ENCODE data around the gene KLK15. TPM values are rescaled to one million over a fixed set of nuclear protein-coding genes. Genes with fewer than 3 reads are reported as not detected.

KLK15 gene
- total RNA-seq, 2 experiments from 2014 or later, result not detected

GRCh38 chr19:50857366-50857765 lies 24.0 kb upstream of the KLK15 start:
- Histone ChIP-seq H3K4me1 (ENCODE audit: insufficient read depth, low read length) (no peaks in the 10 kb centered on the region), H3K4me3 (ENCODE audit: low read length) (no peak overlapping the region), H3K27ac (ENCODE audit: low read depth in 1 of 2, low read length in 2 of 2) (no peak overlapping the region), H3K9me3 (ENCODE audit: control insufficient read depth in 1 of 2, insufficient read depth in 1 of 2, low read length in 2 of 2) (no peaks in the 10 kb centered on the region), H3K36me3 (ENCODE audit: insufficient read depth, low read length) (no peaks in the 10 kb centered on the region), H3K27me3 (ENCODE audit: control insufficient read depth in 1 of 2, insufficient read depth in 2 of 2, low read length in 2 of 2) (peaks cover 16 to 53% of the 10 kb centered on the region in 2 experiments)
- H3K4me1 Mint-ChIP-seq (ENCODE audit: low read depth), result no peaks in the 10 kb centered on the region
- H3K36me3 Mint-ChIP-seq (ENCODE audit: low read depth), result no peaks in the 10 kb centered on the region
- TF ChIP-seq CTCF (IDR thresholded peaks at IDR 0.05), result no peak
- peaks cover 6% of the 10 kb centered on the region for H3K9me3 Mint-ChIP-seq
- CTCF ChIA-PET, result no interaction called here
- POLR2A ChIA-PET, result no interaction called here
- H3K27me3 Mint-ChIP-seq, result peaks cover 75% of the 10 kb centered on the region
- no peak for DNase-seq
- no peak for ATAC-seq (ENCODE audit: poor library complexity)
- no peak overlapping the region for H3K4me3 Mint-ChIP-seq
- intact Hi-C loops (cut with DNase I, micrococcal nuclease), result no loop called here
- H3K27ac Mint-ChIP-seq, result no peak overlapping the region

GRCh38 chr19:50854636-50855410 lies 21.4 kb upstream of the KLK15 start, which contains the start of gene KLK3:
KLK3 (plus strand) TSS chr19:50854915; CDS start chr19:50854956, 41 bp downstream.
- POLR2A ChIA-PET, result no interaction called here
- Mint-ChIP-seq H3K27me3 (peaks cover 80% of the 10 kb centered on the region), H3K4me3 (no peak within 1 kb of the TSS), H3K4me1 (ENCODE audit: low read depth) (no peaks in the 10 kb centered on the region), H3K36me3 (ENCODE audit: low read depth) (no peaks in the 10 kb centered on the region), H3K27ac (no peak within 1 kb of the TSS), H3K9me3 (no peaks in the 10 kb centered on the region)
- ATAC-seq (ENCODE audit: poor library complexity) (no peak), DNase-seq (no peak)
- Histone ChIP-seq H3K27ac (ENCODE audit: low read depth in 1 of 2, low read length in 2 of 2) (no peak within 1 kb of the TSS), H3K36me3 (ENCODE audit: insufficient read depth, low read length) (no peaks in the 10 kb centered on the region), H3K4me3 (ENCODE audit: low read length) (no peak within 1 kb of the TSS), H3K27me3 (ENCODE audit: control insufficient read depth in 1 of 2, insufficient read depth in 2 of 2, low read length in 2 of 2) (peaks cover 19 to 43% of the 10 kb centered on the region in 2 experiments), H3K9me3 (ENCODE audit: control insufficient read depth in 1 of 2, insufficient read depth in 1 of 2, low read length in 2 of 2) (no peaks in the 10 kb centered on the region), H3K4me1 (ENCODE audit: insufficient read depth, low read length) (no peaks in the 10 kb centered on the region)
- intact Hi-C loops (cut with DNase I, micrococcal nuclease), result no loop called here
- CTCF ChIA-PET, result no interaction called here
- no peak for TF ChIP-seq CTCF (IDR thresholded peaks at IDR 0.05)

DNA sequence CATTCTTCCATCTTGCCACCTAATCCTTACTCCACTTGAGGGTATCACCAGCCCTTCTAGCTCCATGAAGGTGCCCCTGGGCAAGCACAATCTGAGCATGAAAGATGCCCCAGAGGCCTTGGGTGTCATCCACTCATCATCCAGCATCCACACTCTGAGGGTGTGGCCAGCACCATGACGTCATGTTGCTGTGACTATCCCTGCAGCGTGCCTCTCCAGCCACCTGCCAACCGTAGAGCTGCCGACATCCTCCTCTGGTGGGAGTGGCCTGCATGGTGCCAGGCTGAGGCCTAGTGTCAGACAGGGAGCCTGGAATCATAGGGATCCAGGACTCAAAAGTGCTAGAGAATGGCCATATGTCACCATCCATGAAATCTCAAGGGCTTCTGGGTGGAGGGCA lies 18.2 kb upstream of the KLK15 start:
- Histone ChIP-seq H3K36me3 (ENCODE audit: insufficient read depth, low read length) (no peaks in the 10 kb centered on the region), H3K9me3 (ENCODE audit: control insufficient read depth in 1 of 2, insufficient read depth in 1 of 2, low read length in 2 of 2) (no peaks in the 10 kb centered on the region), H3K4me3 (ENCODE audit: low read length) (no peak overlapping the region), H3K27ac (ENCODE audit: low read depth in 1 of 2, low read length in 2 of 2) (no peak overlapping the region), H3K27me3 (ENCODE audit: control insufficient read depth in 1 of 2, insufficient read depth in 2 of 2, low read length in 2 of 2) (peaks cover 12 to 22% of the 10 kb centered on the region in 2 experiments), H3K4me1 (ENCODE audit: insufficient read depth, low read length) (no peaks in the 10 kb centered on the region)
- ChIA-PET POLR2A (no interaction called here), CTCF (no interaction called here)
- no peak for TF ChIP-seq CTCF (IDR thresholded peaks at IDR 0.05)
- Mint-ChIP-seq H3K9me3 (no peaks in the 10 kb centered on the region), H3K27me3 (peaks cover 72% of the 10 kb centered on the region), H3K4me3 (no peak overlapping the region), H3K27ac (no peak overlapping the region), H3K36me3 (ENCODE audit: low read depth) (no peaks in the 10 kb centered on the region), H3K4me1 (ENCODE audit: low read depth) (no peaks in the 10 kb centered on the region)
- intact Hi-C loops (cut with DNase I, micrococcal nuclease), result no loop called here
- DNase-seq (no peak), ATAC-seq (ENCODE audit: poor library complexity) (no peak)
